Stimulated activated CD8-positive, alpha-beta memory T cell treated with anti-CD3 and anti-CD28 coated beads, Interleukin-7, amount 100 ng/mL, for 1 hour (primary cell): ENCODE data around the gene ADK.
"Not testable (repeated sequence)": the region's sequence is repeated elsewhere in the genome, so short reads cannot be mapped to it uniquely, and the experiment has no call there.

Experiments
- DNase-seq, 2 donors: peaks; one replicate each; pipeline ENCODE4 v3.0.0-alpha.2; 2020; ENCODE audit warnings: low read depth in 2 of 2

The ADK gene

GRCh38 chr10:74488907-74489306, 337.9 kb downstream of the ADK start:
- no peak for DNase-seq

DNA sequence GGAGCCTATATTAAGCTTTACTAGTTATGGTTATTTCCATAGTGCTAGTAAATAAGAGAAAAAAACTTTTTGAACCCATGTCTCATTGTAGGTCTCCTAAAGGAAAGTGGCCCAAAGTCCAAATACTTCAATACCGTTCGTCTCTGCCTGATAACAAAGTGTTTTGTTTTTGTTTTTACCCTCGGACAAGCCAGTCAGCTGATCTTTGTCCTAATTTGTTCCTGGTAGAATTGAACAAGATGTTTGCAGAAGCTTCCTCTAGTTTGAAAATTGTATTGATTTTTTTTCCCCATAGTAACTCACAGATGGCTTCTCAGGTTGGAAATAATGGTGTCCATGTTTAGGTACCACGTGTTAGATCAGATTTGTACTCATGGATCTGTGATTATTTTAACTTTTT, 339.5 kb downstream of the ADK start:
- no peak for DNase-seq

DNA sequence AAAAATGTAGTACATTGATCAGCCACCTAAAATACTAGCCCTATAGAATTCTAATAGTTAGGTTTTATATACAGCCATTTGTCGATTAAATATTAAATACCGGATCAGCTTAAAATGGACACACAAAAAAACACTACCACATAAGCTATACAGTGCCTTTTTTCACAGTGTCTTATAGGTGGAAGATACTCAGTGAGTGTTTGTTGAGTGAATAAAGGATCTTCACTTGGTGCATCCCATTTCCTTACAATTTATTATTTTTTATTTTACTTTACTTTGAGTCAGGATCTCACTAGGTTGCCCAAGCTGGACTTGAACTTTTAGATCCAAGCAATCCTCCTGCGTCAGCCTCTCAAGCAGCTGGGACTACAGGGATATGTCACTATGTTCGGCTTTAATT, 340.0 kb downstream of the ADK start:
- DNase-seq: no peak

- not testable (repeated sequence) for DNase-seq
These were observed 345.3 kb downstream of the ADK start for GRCh38 chr10:74496276-74496675.

GRCh38 chr10:74498664-74499063, 347.6 kb downstream of the ADK start:
- DNase-seq: not testable (repeated sequence)

GRCh38 chr10:74500026-74500704, 349.1 kb downstream of the ADK start:
- no peak for DNase-seq

DNA sequence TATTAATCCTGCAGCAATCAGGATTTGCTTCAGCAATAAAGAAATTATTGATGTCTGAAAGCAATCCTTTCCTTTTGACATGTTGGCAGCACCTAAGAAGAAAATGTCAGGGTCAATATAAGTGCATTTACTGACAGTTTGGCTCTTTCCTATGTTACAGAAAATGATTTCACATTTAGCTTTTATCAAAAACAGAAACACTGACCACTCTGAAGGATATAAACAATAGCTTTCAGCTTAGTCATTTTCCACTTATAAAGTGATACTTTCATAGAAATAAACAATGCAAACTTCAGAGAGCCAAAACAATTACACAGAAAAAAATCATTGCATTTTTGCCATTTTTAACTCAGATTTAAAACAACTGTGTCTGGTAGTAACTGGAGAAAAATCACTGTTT, 349.8 kb downstream of the ADK start:
- no peak for DNase-seq

GRCh38 chr10:74502963-74503608, 352.1 kb downstream of the ADK start:
- DNase-seq: no peak

DNA sequence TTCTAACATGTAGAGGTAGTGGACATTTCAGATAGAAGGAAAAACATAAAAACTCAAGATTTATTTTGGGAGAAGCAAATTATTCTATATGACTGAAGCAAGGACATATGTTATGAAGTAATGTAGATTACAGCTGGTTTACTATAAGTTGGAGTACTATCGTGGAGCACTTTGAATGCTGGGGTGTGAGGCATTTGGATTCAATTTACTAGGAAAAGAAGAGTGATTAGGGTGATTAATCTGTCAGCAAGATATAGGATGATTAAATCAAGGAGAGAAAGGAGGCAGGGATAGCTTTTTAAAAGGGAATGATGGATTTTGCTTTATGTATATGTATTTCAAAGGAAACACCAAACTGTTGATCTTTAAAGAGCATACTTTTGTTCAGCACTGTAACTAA, 356.9 kb downstream of the ADK start:
- DNase-seq: no peak

DNA sequence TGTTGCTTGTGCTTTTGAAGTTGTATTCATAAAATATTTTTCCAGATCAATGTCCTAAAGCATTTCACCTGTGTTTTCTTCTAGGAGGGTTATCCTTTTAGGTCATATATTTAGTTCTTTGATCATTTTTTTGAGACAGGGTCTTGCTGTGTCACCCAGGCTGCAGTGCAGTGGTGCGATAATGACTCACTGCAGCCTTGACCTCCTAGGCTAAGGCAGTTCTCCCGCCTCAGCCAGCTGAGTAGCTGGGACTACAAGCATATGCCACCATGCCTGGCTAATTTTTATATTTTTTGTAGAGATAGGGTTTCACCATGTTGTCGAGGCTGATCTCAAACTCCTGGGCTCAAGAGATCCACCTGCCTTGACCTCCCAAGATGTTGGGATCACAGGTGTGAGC, 359.6 kb downstream of the ADK start:
- DNase-seq: no peak

GRCh38 chr10:74511051-74511450, 360.0 kb downstream of the ADK start:
- no peak for DNase-seq

DNA sequence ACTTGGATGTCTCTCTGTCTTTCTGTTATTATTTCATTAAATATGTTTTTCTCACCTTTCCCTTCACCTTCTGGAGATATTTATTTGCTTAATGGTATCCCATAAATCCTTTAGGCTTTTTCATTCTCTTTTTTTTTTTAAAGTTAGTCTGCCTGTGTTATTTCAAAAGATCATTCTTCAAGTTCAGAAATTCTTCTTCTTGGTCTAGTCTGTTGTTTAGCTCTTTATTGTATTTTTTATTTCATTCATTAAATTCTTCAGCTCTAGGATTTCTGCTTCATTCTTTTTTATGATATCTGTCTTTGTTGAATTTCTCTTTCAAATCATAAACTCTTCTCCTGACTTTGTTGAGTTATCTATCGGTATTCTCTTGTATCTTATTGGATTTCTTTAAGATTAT, 363.3 kb downstream of the ADK start:
- no peak for DNase-seq

DNA sequence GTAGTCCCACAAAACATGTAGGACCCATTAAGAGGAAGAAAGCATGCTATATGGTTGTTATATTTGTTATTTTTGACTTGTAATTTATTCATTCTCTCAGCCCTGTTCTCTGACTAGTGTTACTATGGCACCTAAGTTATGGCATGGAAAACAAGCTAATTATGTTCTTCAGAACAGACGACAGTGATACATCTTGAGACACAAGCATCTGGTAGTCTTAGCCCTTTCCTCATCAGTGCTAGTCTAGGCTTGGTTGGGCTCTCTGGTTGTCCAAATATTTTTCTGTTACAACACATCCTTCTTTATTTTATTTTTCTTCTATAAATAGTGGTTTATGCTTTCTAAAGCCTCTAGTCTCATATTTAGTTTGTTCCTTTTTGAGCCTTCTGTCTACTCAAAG, 367.0 kb downstream of the ADK start:
- DNase-seq: no peak

GRCh38 chr10:74521526-74521925, 370.5 kb downstream of the ADK start:
- DNase-seq: no peak

GRCh38 chr10:74523199-74523598, 372.2 kb downstream of the ADK start:
- no peak for DNase-seq

GRCh38 chr10:74525885-74526284, 374.9 kb downstream of the ADK start:
- no peak for DNase-seq

GRCh38 chr10:74527611-74528010, 376.6 kb downstream of the ADK start:
- DNase-seq: not testable (repeated sequence)

GRCh38 chr10:74529205-74529604, 378.2 kb downstream of the ADK start:
- no peak for DNase-seq

GRCh38 chr10:74530981-74531380, 380.0 kb downstream of the ADK start:
- DNase-seq: no peak

GRCh38 chr10:74539317-74539716, 388.3 kb downstream of the ADK start:
- no peak for DNase-seq

DNA sequence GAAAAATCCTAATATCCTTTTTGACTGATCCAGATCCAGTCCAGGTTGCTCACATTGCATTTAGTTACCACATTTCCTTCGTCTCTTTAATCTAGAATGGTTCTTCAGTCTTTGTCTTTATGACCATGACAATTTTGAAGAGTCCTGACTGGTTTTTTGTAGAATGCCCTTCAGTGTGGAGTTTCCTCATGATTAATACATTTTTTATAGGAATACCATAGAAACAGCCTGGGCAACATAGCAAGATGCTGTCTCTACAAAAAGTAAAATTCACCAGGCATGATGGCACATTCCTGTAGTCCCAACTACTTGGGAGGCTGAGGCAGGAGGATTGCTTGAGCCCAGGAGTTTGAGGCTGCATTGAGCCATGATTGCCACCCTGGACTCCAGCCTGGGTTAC, 390.4 kb downstream of the ADK start:
- DNase-seq: no peak

GRCh38 chr10:74542077-74542476, 391.1 kb downstream of the ADK start:
- no peak for DNase-seq

- DNase-seq: no peak
These were observed 392.3 kb downstream of the ADK start for GRCh38 chr10:74543276-74543675.

GRCh38 chr10:74544106-74544505, 393.1 kb downstream of the ADK start:
- no peak for DNase-seq
